ENCODE measurements around the gene CPN1. TPM values are rescaled to one million over a fixed set of nuclear protein-coding genes. Genes with fewer than 3 reads are reported as not detected.

CPN1 gene
- total and polyA plus RNA-seq, 2 experiments from 2014 or later, result not detected

DNA sequence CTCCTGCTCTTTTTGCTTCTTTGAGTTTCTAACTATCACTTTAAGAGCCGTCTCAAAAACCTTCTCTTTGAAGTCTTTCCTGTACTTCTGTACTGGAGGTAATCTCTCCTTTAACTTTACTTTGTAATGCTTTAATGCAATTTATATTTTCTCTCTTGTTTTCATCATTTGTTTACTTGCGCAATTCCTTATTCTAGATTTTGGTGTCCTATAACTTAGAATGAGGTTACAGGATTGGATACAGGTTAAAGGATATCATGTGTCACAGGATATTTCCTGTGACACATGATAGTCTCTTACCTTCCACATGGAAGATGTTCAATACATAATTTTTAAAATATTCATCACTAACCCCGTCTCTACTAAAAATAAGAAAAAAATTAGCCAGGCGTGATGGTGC, 42.4 kb upstream of the CPN1 start:
- no peak overlapping the region for H2AFZ ChIP-seq
- H3K9me3 ChIP-seq (ENCODE audit: low read depth), result no peaks in the 10 kb centered on the region
- DNase-seq, result no peak
- 60 to 73% methylated on average over 4 of the region's 4 CpGs for WGBS, 2 experiments (ENCODE audit: low coverage in 1 of 2, low lambda C conversion rate in 2 of 2, missing lambda C conversion rate in 2 of 2)
- H3K27ac ChIP-seq, result no peak overlapping the region
- no peak overlapping the region for H3K4me3 ChIP-seq
- no peaks in the 10 kb centered on the region for H3F3A ChIP-seq (ENCODE audit: insufficient read depth)
- TF ChIP-seq EZH2 (IDR thresholded peaks at IDR 0.05; ENCODE audit: insufficient read depth, poor library complexity, severe bottlenecking) (no peak), EZH2phosphoT487 (IDR thresholded peaks at IDR 0.05; ENCODE audit: insufficient read depth, low read depth) (no peak)
- no peaks in the 10 kb centered on the region for H3K36me3 ChIP-seq (ENCODE audit: low read depth)
- H3K79me2 ChIP-seq (ENCODE audit: insufficient read depth), result no peaks in the 10 kb centered on the region
- H3K27me3 ChIP-seq (replicated peaks; ENCODE audit: insufficient read depth), result peaks cover 18% of the 10 kb centered on the region
- no peaks in the 10 kb centered on the region for H3K9me2 ChIP-seq (ENCODE audit: insufficient read depth)
- no peak overlapping the region for H3K9ac ChIP-seq
- H3K4me2 ChIP-seq (ENCODE audit: unreplicated experiment), result no peak overlapping the region
- H3K4me1 ChIP-seq (ENCODE audit: insufficient read depth), result no peaks in the 10 kb centered on the region
- no peaks in the 10 kb centered on the region for H4K20me1 ChIP-seq (ENCODE audit: insufficient read depth)
- in situ Hi-C loops (cut with MboI), result no loop called here

DNA sequence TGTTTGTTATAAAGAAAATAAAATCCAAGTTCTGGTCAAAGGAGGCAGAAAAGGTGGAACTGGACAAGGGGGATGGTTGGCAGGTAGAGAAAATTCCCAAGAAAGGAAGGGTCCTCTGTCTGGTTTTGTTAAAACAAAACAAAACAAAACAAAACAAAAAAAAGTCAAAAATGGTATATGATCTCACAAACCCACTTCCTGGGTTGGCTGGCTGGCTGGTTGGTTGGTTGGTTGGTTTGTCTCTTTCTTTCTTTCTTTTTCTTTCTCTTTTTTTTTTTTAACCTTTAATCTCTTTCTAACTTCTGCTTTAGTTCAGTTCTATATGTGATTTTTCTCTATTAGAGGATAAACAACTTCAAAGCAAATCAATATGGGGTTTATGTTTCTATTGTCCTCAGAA, 41.1 kb upstream of the CPN1 start:
- DNase-seq, result no peak
- Histone ChIP-seq H3K27me3 (replicated peaks; ENCODE audit: insufficient read depth) (peaks cover 18% of the 10 kb centered on the region), H3K4me2 (ENCODE audit: unreplicated experiment) (no peak overlapping the region), H2AFZ (no peak overlapping the region), H3K4me1 (ENCODE audit: insufficient read depth) (no peaks in the 10 kb centered on the region), H4K20me1 (ENCODE audit: insufficient read depth) (no peaks in the 10 kb centered on the region), H3K79me2 (ENCODE audit: insufficient read depth) (no peaks in the 10 kb centered on the region), H3K36me3 (ENCODE audit: low read depth) (no peaks in the 10 kb centered on the region), H3K4me3 (no peak overlapping the region), H3K9me3 (ENCODE audit: low read depth) (no peaks in the 10 kb centered on the region), H3K27ac (no peak overlapping the region), H3K9ac (no peak overlapping the region), H3F3A (ENCODE audit: insufficient read depth) (no peaks in the 10 kb centered on the region), H3K9me2 (ENCODE audit: insufficient read depth) (no peaks in the 10 kb centered on the region)
- no peak for TF ChIP-seq EZH2phosphoT487 (IDR thresholded peaks at IDR 0.05; ENCODE audit: insufficient read depth, low read depth)
- TF ChIP-seq EZH2 (IDR thresholded peaks at IDR 0.05; ENCODE audit: insufficient read depth, poor library complexity, severe bottlenecking), result no peak
- in situ Hi-C loops (cut with MboI), result no loop called here

DNA sequence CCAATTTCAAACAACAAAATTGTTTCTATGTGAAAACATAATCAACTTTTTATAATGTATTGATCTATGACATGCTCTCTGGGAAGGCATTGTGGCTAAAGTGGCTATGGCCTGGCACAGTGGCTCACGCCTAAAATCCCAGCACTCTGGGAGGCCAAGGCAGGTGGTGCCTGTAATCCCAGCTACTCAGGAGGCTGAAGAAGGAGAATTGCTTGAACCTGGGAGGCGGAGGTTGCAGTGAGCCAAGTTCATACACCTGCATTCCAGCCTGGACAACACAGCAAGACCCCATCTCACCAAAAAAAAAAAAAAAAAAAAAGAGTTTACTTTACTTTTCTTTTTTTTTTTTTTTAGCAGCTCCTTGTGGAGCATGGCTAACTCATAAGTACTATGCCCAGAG, 38.9 kb upstream of the CPN1 start:
- no peaks in the 10 kb centered on the region for H3F3A ChIP-seq (ENCODE audit: insufficient read depth)
- in situ Hi-C loops (cut with MboI), result no loop called here
- no peak for DNase-seq
- H3K79me2 ChIP-seq (ENCODE audit: insufficient read depth), result no peaks in the 10 kb centered on the region
- no peaks in the 10 kb centered on the region for H3K9me3 ChIP-seq (ENCODE audit: low read depth)
- H3K4me2 ChIP-seq (ENCODE audit: unreplicated experiment), result no peak overlapping the region
- no peaks in the 10 kb centered on the region for H3K36me3 ChIP-seq (ENCODE audit: low read depth)
- no peaks in the 10 kb centered on the region for H3K4me1 ChIP-seq (ENCODE audit: insufficient read depth)
- no peak overlapping the region for H3K9ac ChIP-seq
- H3K9me2 ChIP-seq (ENCODE audit: insufficient read depth), result no peaks in the 10 kb centered on the region
- no peak overlapping the region for H3K27ac ChIP-seq
- peaks cover 21% of the 10 kb centered on the region for H3K27me3 ChIP-seq (replicated peaks; ENCODE audit: insufficient read depth)
- 64 to 69% methylated on average over 2 of the region's 2 CpGs for WGBS, 2 experiments (ENCODE audit: low coverage in 1 of 2, low lambda C conversion rate in 2 of 2, missing lambda C conversion rate in 2 of 2)
- no peak overlapping the region for H3K4me3 ChIP-seq
- H2AFZ ChIP-seq, result no peak overlapping the region
- TF ChIP-seq EZH2 (IDR thresholded peaks at IDR 0.05; ENCODE audit: insufficient read depth, poor library complexity, severe bottlenecking), result no peak
- TF ChIP-seq EZH2phosphoT487 (IDR thresholded peaks at IDR 0.05; ENCODE audit: insufficient read depth, low read depth), result no peak
- no peaks in the 10 kb centered on the region for H4K20me1 ChIP-seq (ENCODE audit: insufficient read depth)

DNA sequence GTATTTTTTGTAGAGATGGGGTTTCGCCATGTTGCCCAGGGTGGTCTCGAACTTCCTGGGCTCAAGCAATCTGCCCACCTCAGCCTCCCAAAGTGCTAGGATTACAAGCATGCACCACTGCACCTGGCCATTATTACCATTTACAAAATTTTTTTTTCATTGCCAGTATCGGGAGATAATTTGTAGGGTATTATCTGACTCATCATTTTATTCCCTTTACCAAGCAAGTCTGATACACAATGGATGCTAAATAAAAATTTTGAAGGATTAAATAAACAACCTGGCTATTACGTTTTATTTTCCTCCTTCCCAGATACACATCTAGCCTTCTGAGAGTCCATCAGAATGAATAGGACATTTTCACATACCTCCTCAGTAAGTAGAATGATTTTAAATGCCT, 38.1 kb upstream of the CPN1 start:
- in situ Hi-C loops (cut with MboI), result no loop called here
- H3K9me3 ChIP-seq (ENCODE audit: low read depth), result no peaks in the 10 kb centered on the region
- WGBS, 2 experiments (ENCODE audit: low coverage in 1 of 2, low lambda C conversion rate in 2 of 2, missing lambda C conversion rate in 2 of 2), result 58 to 63% methylated on average over 4 of the region's 4 CpGs

More for the DNA sequence above, 38.1 kb upstream of the CPN1 start:
- no peak overlapping the region for H3K27ac ChIP-seq
- H2AFZ ChIP-seq, result no peak overlapping the region
- H3K9ac ChIP-seq, result no peak overlapping the region
- H3K4me1 ChIP-seq (ENCODE audit: insufficient read depth), result no peaks in the 10 kb centered on the region
- H3K4me2 ChIP-seq (ENCODE audit: unreplicated experiment), result no peak overlapping the region
- H3K9me2 ChIP-seq (ENCODE audit: insufficient read depth), result no peaks in the 10 kb centered on the region
- no peaks in the 10 kb centered on the region for H3K79me2 ChIP-seq (ENCODE audit: insufficient read depth)
- no peak overlapping the region for H3K4me3 ChIP-seq
- no peaks in the 10 kb centered on the region for H3F3A ChIP-seq (ENCODE audit: insufficient read depth)
- peaks cover 21% of the 10 kb centered on the region for H3K27me3 ChIP-seq (replicated peaks; ENCODE audit: insufficient read depth)
- H4K20me1 ChIP-seq (ENCODE audit: insufficient read depth), result no peaks in the 10 kb centered on the region
- TF ChIP-seq EZH2 (IDR thresholded peaks at IDR 0.05; ENCODE audit: insufficient read depth, poor library complexity, severe bottlenecking), result no peak
- TF ChIP-seq EZH2phosphoT487 (IDR thresholded peaks at IDR 0.05; ENCODE audit: insufficient read depth, low read depth), result no peak
- DNase-seq, result no peak
- H3K36me3 ChIP-seq (ENCODE audit: low read depth), result no peaks in the 10 kb centered on the region
